Keratinocyte (primary cell): ENCODE results near the gene PPM1B. TPM values are rescaled to one million over a fixed set of nuclear protein-coding genes. Genes with fewer than 3 reads are reported as not detected.

Experiments
- DNase-seq: peaks from one replicate; pipeline ENCODE4 v3.0.0-alpha.2; 2011; ENCODE audit warnings: low read depth, missing footprints, low spot score
- FAIRE-seq: peaks from 2 replicates; lab custom pipeline; 2011; peaks lifted over from hg19 to GRCh38; lab: Jason Lieb, UNC
- H2AFZ ChIP-seq: 2 replicates; pipeline ENCODE4 v1.6.0; 2012; ENCODE audit warnings: low read length, control low read depth, inconsistent platforms; ENCODE audit not compliant: control insufficient read depth
- H3K27ac ChIP-seq: 2 replicates; pipeline ENCODE4 v1.5.1; 2011; ENCODE audit warnings: low read length; ENCODE audit not compliant: control insufficient read depth, insufficient read depth
- H3K27me3 ChIP-seq: 3 replicates; pipeline ENCODE4 v1.6.0; 2011; ENCODE audit warnings: low read length; ENCODE audit not compliant: control insufficient read depth, insufficient read depth; ENCODE audit errors: extremely low read depth
- H3K36me3 ChIP-seq, 2 experiments: 2 replicates in 1 of 2; 3 replicates in 1 of 2; pipeline ENCODE4 v1.5.1; 2011; ENCODE audit warnings: low read length in 2 of 2, mild to moderate bottlenecking in 1 of 2; ENCODE audit not compliant: control insufficient read depth in 2 of 2, insufficient read depth in 2 of 2; ENCODE audit errors: extremely low read depth in 1 of 2
- H3K4me1 ChIP-seq: 3 replicates; pipeline ENCODE4 v1.5.1; 2011; ENCODE audit warnings: low read length; ENCODE audit not compliant: control insufficient read depth, insufficient read depth; ENCODE audit errors: extremely low read depth
- H3K4me2 ChIP-seq: 3 replicates; pipeline ENCODE4 v1.6.0; 2011; ENCODE audit warnings: low read depth, low read length; ENCODE audit not compliant: control insufficient read depth, insufficient read depth; ENCODE audit errors: extremely low read depth
- H3K4me3 ChIP-seq, 3 experiments: fragments of 200-600 bp in 1 of 3; sonication (generic) in 1 of 3; 2 replicates in 2 of 3; 3 replicates in 1 of 3; pipeline ENCODE4 v1.5.1; 2011 to 2016; ENCODE audit warnings: low read length in 3 of 3, mild to moderate bottlenecking in 3 of 3, control low read depth in 2 of 3, inconsistent platforms in 1 of 3, low read depth in 1 of 3, mixed read lengths in 1 of 3, mixed run types in 1 of 3, moderate library complexity in 1 of 3; ENCODE audit not compliant: control insufficient read depth in 2 of 3, insufficient read depth in 2 of 3; ENCODE audit errors: extremely low read depth in 1 of 3
- H3K79me2 ChIP-seq: 2 replicates; pipeline ENCODE4 v1.6.0; 2012; ENCODE audit warnings: low read length; ENCODE audit not compliant: control insufficient read depth, insufficient read depth
- H3K9ac ChIP-seq: 3 replicates; pipeline ENCODE4 v1.6.0; 2011; ENCODE audit warnings: low read length; ENCODE audit not compliant: control insufficient read depth, insufficient read depth; ENCODE audit errors: extremely low read depth
- H3K9me1 ChIP-seq: 3 replicates; pipeline ENCODE4 v1.6.0; 2011; ENCODE audit warnings: low read length; ENCODE audit not compliant: control insufficient read depth, insufficient read depth; ENCODE audit errors: extremely low read depth
- H3K9me3 ChIP-seq: 2 replicates; pipeline ENCODE4 v1.5.1; 2012; ENCODE audit warnings: low read depth, low read length; ENCODE audit not compliant: control insufficient read depth
- H4K20me1 ChIP-seq: 3 replicates; pipeline ENCODE4 v1.6.0; 2011; ENCODE audit warnings: low read length; ENCODE audit not compliant: control insufficient read depth, insufficient read depth; ENCODE audit errors: extremely low read depth
- CTCF ChIP-seq, 3 experiments: IDR thresholded peaks in 1 of 3; conservative IDR thresholded peaks in 1 of 3; optimal IDR thresholded peaks in 1 of 3; 2 replicates in 2 of 3; 3 replicates in 1 of 3; pipeline versions ENCODE3 to v1.5.1; 2011; ENCODE audit warnings: low read length in 3 of 3, mild to moderate bottlenecking in 3 of 3, moderate library complexity in 2 of 3, control low read depth in 1 of 3, inconsistent platforms in 1 of 3; ENCODE audit not compliant: insufficient read depth in 2 of 3; ENCODE audit errors: extremely low read depth in 1 of 3
- EZH2 ChIP-seq: IDR thresholded peaks from one replicate; pipeline ENCODE4 v1.6.1; 2012; ENCODE audit warnings: inconsistent platforms, mild to moderate bottlenecking, low read length, moderate library complexity
- dilution Hi-C: fragments of 300-500 bp; cut with MboI; formaldehyde crosslinking; loops from one replicate; pipeline ENCODE4 v1.7.0; 2020; ENCODE audit warnings: low sequenced_read_pairs; ENCODE audit not compliant: extremely low pct_ligation_motif_present
- polyA plus RNA-seq, 5 experiments: library from polyadenylated mRNA; depleted of rRNA in 3 of 5; stranded (reverse) in 3 of 5; stranded (forward) in 1 of 5; unstranded in 1 of 5; fragments of >200 nt; gene quantifications; 1 replicate in 1 of 5; 2 replicates in 3 of 5; 3 replicates in 1 of 5; pipeline versions ENCODE4 v1.2.1 to v1.2.3, GENCODE V29; 2011 to 2012; ENCODE audit warnings: missing spikeins in 2 of 5, low read depth in 1 of 5, low replicate concordance in 1 of 5

PPM1B gene
- polyA plus RNA-seq, 1 donor (not counting 4 experiments of a cell fraction or from before 2014, with no cell fraction given) = 34.5 TPM

- dilution Hi-C loops = no loop called here
- Histone ChIP-seq H4K20me1 (no peaks in the 10 kb centered on the region), H3K9ac (no peak overlapping the region), H3K4me1 (peaks cover 7% of the 10 kb centered on the region), H3K4me2 (peak overlapping the region; percentile 64), H3K9me3 (no peaks in the 10 kb centered on the region), H3K79me2 (no peaks in the 10 kb centered on the region), H3K9me1 (no peaks in the 10 kb centered on the region), H3K27me3 (no peaks in the 10 kb centered on the region), H2AFZ (no peak overlapping the region), H3K27ac (no peak overlapping the region), H3K36me3 (no peaks in the 10 kb centered on the region), H3K4me3 (peak overlapping the region in 2 of 3 experiments; percentile 24 to 54)
- DNase-seq (no peak), FAIRE-seq (no peak)
- peak in 2 of 3 experiments; percentile 42 to 43 for TF ChIP-seq CTCF (optimal IDR thresholded peaks at IDR 0.05 in 1 of 3, IDR thresholded peaks at IDR 0.05 in 1 of 3, conservative IDR thresholded peaks at IDR 0.05 in 1 of 3; ENCODE audit: extremely low read depth in 1 of 3, insufficient read depth in 2 of 3, low read length in 3 of 3)
- TF ChIP-seq EZH2 = no peak
Observed at GRCh38 chr2:44244135-44244871, 75.6 kb downstream of the PPM1B start.

GRCh38 chr2:44245083-44245861 is 76.6 kb downstream of the PPM1B start:
- peak overlapping the region; percentile 12 for H3K4me2 ChIP-seq
- DNase-seq (no peak), FAIRE-seq (peak; percentile 69)
- H3K9me3 ChIP-seq = no peaks in the 10 kb centered on the region
- H3K9ac ChIP-seq = no peak overlapping the region
- H3K79me2 ChIP-seq = no peaks in the 10 kb centered on the region
- H3K9me1 ChIP-seq = no peaks in the 10 kb centered on the region
- H2AFZ ChIP-seq = no peak overlapping the region
- dilution Hi-C loops = no loop called here
- no peak overlapping the region for H3K4me3 ChIP-seq
- H3K27me3 ChIP-seq = no peaks in the 10 kb centered on the region
- TF ChIP-seq CTCF (optimal IDR thresholded peaks at IDR 0.05 in 1 of 3, IDR thresholded peaks at IDR 0.05 in 1 of 3, conservative IDR thresholded peaks at IDR 0.05 in 1 of 3; ENCODE audit: extremely low read depth in 1 of 3, insufficient read depth in 2 of 3, low read length in 3 of 3) (no peak), EZH2 (no peak)
- H4K20me1 ChIP-seq = no peaks in the 10 kb centered on the region
- H3K27ac ChIP-seq = no peak overlapping the region
- no peaks in the 10 kb centered on the region for H3K36me3 ChIP-seq
- H3K4me1 ChIP-seq = peaks cover 7% of the 10 kb centered on the region
